NCI-H2029 treated with DMSO at 0.1 percent for 48 hours (cell line): ENCODE measurements around the gene ZDHHC8.

Source experiments
- DNase-seq: peaks from one replicate; lab custom pipeline; 2025; lab: John Stamatoyannopoulos, UW

The ZDHHC8 gene

GRCh38 chr22:20114506-20115475, 16.8 kb upstream of the ZDHHC8 start:
- no peak for DNase-seq

GRCh38 chr22:20115691-20116375, 15.8 kb upstream of the ZDHHC8 start, which contains the start of gene RANBP1:
Gene RANBP1 (plus strand): TSS chr22:20116104. CDS start chr22:20116185, 81 bp downstream.
- no peak for DNase-seq

GRCh38 chr22:20116376-20116950, 15.1 kb upstream of the ZDHHC8 start:
- no peak for DNase-seq

- peak; percentile 92 for DNase-seq
These were observed 14.5 kb upstream of the ZDHHC8 start, which contains the start of gene TRMT2A for GRCh38 chr22:20116951-20117632. Gene TRMT2A (minus strand): TSS chr22:20117226. CDS start chr22:20116906, 320 bp downstream.

GRCh38 chr22:20117633-20118299, 13.8 kb upstream of the ZDHHC8 start:
- DNase-seq = no peak

GRCh38 chr22:20118300-20119020, 13.1 kb upstream of the ZDHHC8 start:
- no peak for DNase-seq

GRCh38 chr22:20121856-20122415, 9.7 kb upstream of the ZDHHC8 start:
- DNase-seq = no peak

- DNase-seq = no peak
These were observed 8.1 kb upstream of the ZDHHC8 start for GRCh38 chr22:20123366-20124082.

- no peak for DNase-seq
These were observed 7.4 kb upstream of the ZDHHC8 start for GRCh38 chr22:20124083-20124787.

GRCh38 chr22:20125201-20126174, 6.1 kb upstream of the ZDHHC8 start:
- DNase-seq = no peak

GRCh38 chr22:20126284-20127029, 5.1 kb upstream of the ZDHHC8 start:
- no peak for DNase-seq

- no peak for DNase-seq
These were observed 4.2 kb upstream of the ZDHHC8 start for GRCh38 chr22:20127318-20127868.

- no peak for DNase-seq
These were observed 3.6 kb upstream of the ZDHHC8 start for GRCh38 chr22:20127869-20128618.

- DNase-seq = no peak
These were observed 3.0 kb upstream of the ZDHHC8 start for GRCh38 chr22:20128619-20128901.

- DNase-seq = no peak
These were observed 2.5 kb upstream of the ZDHHC8 start for GRCh38 chr22:20128902-20129746.

GRCh38 chr22:20129747-20130014, 1.9 kb upstream of the ZDHHC8 start:
- DNase-seq = no peak
